Measurements from ENCODE around the gene LIPC. TPM values are rescaled to one million over a fixed set of nuclear protein-coding genes. Genes with fewer than 3 reads are reported as not detected.

LIPC gene
- total and polyA plus RNA-seq, 8 donors = 0.69 to 5.5 (median 1.5) TPM

GRCh38 chr15:58433597-58434333 is 2.0 kb downstream of the LIPC start:
- FAIRE-seq (no peak), ATAC-seq (no peak)

GRCh38 chr15:58434334-58434875 is 2.6 kb downstream of the LIPC start:
- intact Hi-C loops (cut with DNase I) = loop anchor here in 1 of 3 donors (10.0 kb wide), 1 partner anchor 320 kb away; no protein-coding TSS in a partner anchor
- 75 to 85% methylated on average over 10 of the region's 10 CpGs for WGBS, 2 donors
- H3K27ac ChIP-seq = peak overlapping the region in 1 of 4 donors; percentile 17
- no peak overlapping the region for H3K4me3 ChIP-seq
- peaks cover 0 to 9% (median 4%) of the 10 kb centered on the region in 3 donors for H3K4me1 ChIP-seq
- no peaks in the 10 kb centered on the region for H3K36me3 ChIP-seq
- DNase-seq = no peak
- no peak for TF ChIP-seq CTCF (IDR thresholded peaks at IDR 0.05)
- ATAC-seq = no peak
- H3K27me3 ChIP-seq = no peaks in the 10 kb centered on the region
- H3K9me3 ChIP-seq = no peaks in the 10 kb centered on the region
- FAIRE-seq = no peak

More at GRCh38 chr15:58433597-58434333, 2.0 kb downstream of the LIPC start:
- 84 to 85% methylated on average over 4 of the region's 4 CpGs for WGBS, 2 donors
- TF ChIP-seq CTCF (IDR thresholded peaks at IDR 0.05) = no peak
- Histone ChIP-seq H3K36me3 (no peaks in the 10 kb centered on the region), H3K4me1 (peaks cover 0 to 5% (median 0%) of the 10 kb centered on the region in 3 donors), H3K9me3 (no peaks in the 10 kb centered on the region), H3K27ac (peak overlapping the region in 2 of 4 donors; percentile 47 to 67), H3K27me3 (no peaks in the 10 kb centered on the region), H3K4me3 (no peak overlapping the region)
- intact Hi-C loops (cut with DNase I) = loop anchor here in 1 of 3 donors (10.0 kb wide), 1 partner anchor 321 kb away; no protein-coding TSS in a partner anchor
- no peak for DNase-seq

- FAIRE-seq = no peak
- no peak overlapping the region for H3K4me3 ChIP-seq
- no peak for TF ChIP-seq CTCF (IDR thresholded peaks at IDR 0.05)
- intact Hi-C loops (cut with DNase I) = loop anchor here in 1 of 3 donors (10.0 kb wide), 1 partner anchor 318 kb away; no protein-coding TSS in a partner anchor
- no peak for DNase-seq
- H3K27ac ChIP-seq = no peak overlapping the region
- WGBS, 2 donors = 80 to 92% methylated on average over 4 of the region's 4 CpGs
- no peaks in the 10 kb centered on the region for H3K9me3 ChIP-seq
- no peaks in the 10 kb centered on the region for H3K36me3 ChIP-seq
- no peak for ATAC-seq
- H3K27me3 ChIP-seq = no peaks in the 10 kb centered on the region
- H3K4me1 ChIP-seq = peaks cover 10 to 24% (median 12%) of the 10 kb centered on the region in 3 donors
Measured at GRCh38 chr15:58436552-58436951, 4.8 kb downstream of the LIPC start.

GRCh38 chr15:58437531-58438105 is 5.8 kb downstream of the LIPC start:
- WGBS, 2 donors = 93 to 95% methylated on average over 9 of the region's 9 CpGs
- ATAC-seq (no peak), FAIRE-seq (no peak), DNase-seq (no peak)
- H3K27me3 ChIP-seq = no peaks in the 10 kb centered on the region
- no peaks in the 10 kb centered on the region for H3K36me3 ChIP-seq
- no peak overlapping the region for H3K27ac ChIP-seq
- TF ChIP-seq CTCF (IDR thresholded peaks at IDR 0.05) = no peak
- intact Hi-C loops (cut with DNase I) = loop anchor here in 1 of 3 donors (10.0 kb wide), 1 partner anchor 317 kb away; no protein-coding TSS in a partner anchor
- H3K9me3 ChIP-seq = no peaks in the 10 kb centered on the region
- H3K4me3 ChIP-seq = no peak overlapping the region
- peaks cover 12 to 33% (median 18%) of the 10 kb centered on the region in 3 donors for H3K4me1 ChIP-seq

All from pancreas (tissue), 10 donors.